Natural killer cell treated with Interleukin-12 subunit alpha and Interleukin-12 subunit beta and Interleukin-15 and Interleukin-18, amount 100 ng/mL, for 72 hours (primary cell): ENCODE results near the gene TMEM33. TPM values are rescaled to one million over a fixed set of nuclear protein-coding genes. Genes with fewer than 3 reads are reported as not detected.

Experiments used
- ATAC-seq, 2 donors: fragments of 150-1000 bp; cut with Tn5 transposase in 1 of 2; sonication (Bioruptor Pico), chemical (Tn5 transposase) in 1 of 2; 2 replicates each; pipeline ENCODE4 v1.10.0; 2021
- DNase-seq: peaks from one replicate; pipeline ENCODE4 v3.0.0; 2022; ENCODE audit warnings: low spot score
- H3K27ac Mint-ChIP-seq, 2 donors: 1 replicate in 1 of 2; 2 replicates in 1 of 2; pipeline ENCODE4 v1.8.0; 2022; ENCODE audit warnings: mixed read lengths in 2 of 2, mild to moderate bottlenecking in 1 of 2, moderate library complexity in 1 of 2
- H3K27me3 Mint-ChIP-seq, 2 donors: 1 replicate in 1 of 2; 2 replicates in 1 of 2; pipeline ENCODE4 v1.8.0; 2022; ENCODE audit warnings: mixed read lengths in 2 of 2
- H3K36me3 Mint-ChIP-seq: one replicate; pipeline ENCODE4 v1.8.0; 2022; ENCODE audit warnings: mixed read lengths
- H3K4me1 Mint-ChIP-seq, 2 donors: 1 replicate in 1 of 2; 2 replicates in 1 of 2; pipeline ENCODE4 v1.8.0; 2022; ENCODE audit warnings: low read depth in 2 of 2, mixed read lengths in 2 of 2, mild to moderate bottlenecking in 1 of 2
- H3K4me3 Mint-ChIP-seq: one replicate; pipeline ENCODE4 v1.8.0; 2022; ENCODE audit warnings: mixed read lengths
- H3K9me3 Mint-ChIP-seq: 2 replicates; pipeline ENCODE4 v1.8.0; 2022; ENCODE audit warnings: mixed read lengths
- total RNA-seq, 2 donors: library from RNA; stranded (reverse); gene quantifications; one replicate each; pipeline ENCODE4 v1.2.3, GENCODE V29; 2022

Gene TMEM33
- total RNA-seq, 2 donors from 2014 or later: 58.8 to 78.1 TPM

- ATAC-seq (no peak), DNase-seq (no peak)
- Mint-ChIP-seq H3K4me1 (peaks cover 17 to 24% of the 10 kb centered on the region in 2 donors), H3K9me3 (no peaks in the 10 kb centered on the region), H3K4me3 (no peak overlapping the region), H3K36me3 (no peaks in the 10 kb centered on the region), H3K27me3 (no peaks in the 10 kb centered on the region), H3K27ac (no peak overlapping the region)
Observed at GRCh38 chr4:41994461-41994985, 59.3 kb downstream of the TMEM33 start.

GRCh38 chr4:41998019-41998418 lies 62.8 kb downstream of the TMEM33 start:
- no peaks in the 10 kb centered on the region for H3K27me3 Mint-ChIP-seq
- H3K36me3 Mint-ChIP-seq: peaks cover 8% of the 10 kb centered on the region
- peaks cover 11 to 17% of the 10 kb centered on the region in 2 donors for H3K4me1 Mint-ChIP-seq
- H3K27ac Mint-ChIP-seq: no peak overlapping the region
- DNase-seq (no peak), ATAC-seq (no peak)
- no peaks in the 10 kb centered on the region for H3K9me3 Mint-ChIP-seq
- no peak overlapping the region for H3K4me3 Mint-ChIP-seq

GRCh38 chr4:41999321-41999720 lies 64.1 kb downstream of the TMEM33 start:
- DNase-seq: no peak
- Mint-ChIP-seq H3K27ac (no peak overlapping the region), H3K27me3 (no peaks in the 10 kb centered on the region), H3K9me3 (no peaks in the 10 kb centered on the region), H3K36me3 (peaks cover 18% of the 10 kb centered on the region), H3K4me3 (no peak overlapping the region), H3K4me1 (peaks cover 18 to 26% of the 10 kb centered on the region in 2 donors)
- no peak for ATAC-seq

- H3K4me1 Mint-ChIP-seq: peaks cover 27 to 29% of the 10 kb centered on the region in 2 donors
- no peak overlapping the region for H3K4me3 Mint-ChIP-seq
- ATAC-seq (no peak), DNase-seq (no peak)
- H3K36me3 Mint-ChIP-seq: peaks cover 28% of the 10 kb centered on the region
- H3K27me3 Mint-ChIP-seq: no peaks in the 10 kb centered on the region
- H3K9me3 Mint-ChIP-seq: no peaks in the 10 kb centered on the region
- no peak overlapping the region for H3K27ac Mint-ChIP-seq
Observed at GRCh38 chr4:42008011-42008786, 73.0 kb downstream of the TMEM33 start.

Other genes starting within 250 kb of the TMEM33 start
- gene PHOX2B, start 186.7 kb upstream of the TMEM33 start, total RNA-seq: not detected
- gene DCAF4L1, start 46.3 kb downstream of the TMEM33 start, total RNA-seq: 1 to 10 TPM in 1 of 2 donors, under 1 TPM in 1; 0.90 to 1.4 TPM
- gene SLC30A9, start 55.1 kb downstream of the TMEM33 start, total RNA-seq: 10 to 100 TPM; 38.8 to 41.0 TPM
- gene BEND4, start 217.2 kb downstream of the TMEM33 start, total RNA-seq: under 1 TPM; 0.11 to 0.57 TPM